Measurements from ENCODE around the gene ASXL1. TPM values are rescaled to one million over a fixed set of nuclear protein-coding genes. Genes with fewer than 3 reads are reported as not detected.

The ASXL1 gene
- total RNA-seq, 2 experiments from 2014 or later = 155 to 162 TPM

DNA sequence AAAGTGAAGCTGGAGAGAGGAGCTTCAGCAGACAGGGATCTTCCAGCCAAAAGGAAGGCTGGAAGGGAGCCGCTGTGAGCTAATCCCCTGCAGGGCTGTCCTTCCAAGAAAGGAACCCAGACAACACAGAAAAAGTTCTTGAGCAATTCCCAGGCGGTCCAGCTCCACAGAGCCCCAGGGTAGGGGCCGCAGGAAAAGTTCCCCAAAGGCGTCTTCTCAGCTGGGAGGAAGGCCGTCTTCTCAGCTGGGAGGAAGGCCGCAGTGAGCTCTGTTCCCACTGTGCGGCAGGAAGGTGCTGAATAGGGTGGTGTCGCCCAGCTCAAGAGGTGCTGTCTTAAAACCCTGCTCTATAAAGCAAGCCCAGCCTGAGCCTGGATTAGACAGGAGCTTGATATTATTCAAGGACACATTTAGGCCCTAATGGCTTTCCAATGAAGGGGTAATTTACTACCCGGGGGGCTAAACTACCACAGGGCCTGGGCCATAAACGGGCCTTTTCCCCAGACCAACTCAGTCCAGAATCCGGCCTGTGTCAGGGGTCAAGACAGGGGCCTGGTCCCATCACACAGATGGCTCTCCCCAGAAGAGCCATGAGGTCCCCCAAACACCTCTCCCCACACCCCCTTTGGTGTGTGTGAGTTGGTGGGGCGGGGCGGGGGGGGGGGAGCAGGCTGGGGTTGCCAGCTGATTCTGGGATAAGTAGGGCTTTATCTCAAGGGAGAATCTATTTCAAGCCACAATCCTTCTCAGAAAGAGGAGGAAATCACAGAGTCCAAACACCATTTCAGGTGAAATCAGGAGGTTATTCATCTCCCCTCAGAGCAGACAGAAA lies 123.4 kb downstream of the ASXL1 start:
- Mint-ChIP-seq H3K36me3 (ENCODE audit: low read depth) (peaks cover 2% of the 10 kb centered on the region), H3K9me3 (no peaks in the 10 kb centered on the region), H3K4me1 (ENCODE audit: low read depth) (peaks cover 63% of the 10 kb centered on the region), H3K27ac (no peak overlapping the region), H3K27me3 (ENCODE audit: low read depth) (no peaks in the 10 kb centered on the region), H3K4me3 (peak overlapping the region; percentile 79)
- CTCF ChIA-PET = interaction anchor here (2.4 kb wide), 1 partner anchor 41 kb away, joined by 14 read pairs; no protein-coding TSS in a partner anchor
- DNase-seq = no peak
- intact Hi-C loops (cut with micrococcal nuclease) = loop anchor here (10.0 kb wide), 1 partner anchor 447 kb away; no protein-coding TSS in a partner anchor

DNA sequence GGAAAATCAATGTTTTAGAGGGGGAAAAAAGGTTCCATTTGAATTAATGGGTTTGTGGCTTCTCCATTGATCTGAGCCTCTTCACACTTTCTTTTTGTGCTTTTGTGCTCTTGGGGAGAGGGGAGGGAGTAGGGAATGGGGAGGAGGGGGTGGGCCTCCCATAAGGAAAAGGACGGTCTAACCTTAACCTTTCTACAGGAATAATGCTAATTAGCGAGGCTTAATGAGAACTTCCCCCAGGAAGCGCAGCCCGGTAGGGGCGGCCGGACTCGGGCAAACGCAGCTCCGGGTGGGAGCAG lies 124.0 kb downstream of the ASXL1 start:
- CTCF ChIA-PET = no interaction called here
- Mint-ChIP-seq H3K36me3 (ENCODE audit: low read depth) (peaks cover 2% of the 10 kb centered on the region), H3K4me1 (ENCODE audit: low read depth) (peaks cover 60% of the 10 kb centered on the region), H3K27ac (no peak overlapping the region), H3K4me3 (peak overlapping the region; percentile 79), H3K9me3 (no peaks in the 10 kb centered on the region), H3K27me3 (ENCODE audit: low read depth) (no peaks in the 10 kb centered on the region)
- no peak for DNase-seq
- intact Hi-C loops (cut with micrococcal nuclease) = loop anchor here (10.0 kb wide), 1 partner anchor 447 kb away; no protein-coding TSS in a partner anchor

GRCh38 chr20:32482442-32483261 lies 124.5 kb downstream of the ASXL1 start:
- CTCF ChIA-PET = interaction anchor here (5.4 kb wide), 1 partner anchor 27 kb away, joined by 19 read pairs; no protein-coding TSS in a partner anchor
- Mint-ChIP-seq H3K36me3 (ENCODE audit: low read depth) (peaks cover 2% of the 10 kb centered on the region), H3K27me3 (ENCODE audit: low read depth) (no peaks in the 10 kb centered on the region), H3K9me3 (no peaks in the 10 kb centered on the region), H3K4me1 (ENCODE audit: low read depth) (peaks cover 57% of the 10 kb centered on the region), H3K4me3 (peak overlapping the region; percentile 79), H3K27ac (no peak overlapping the region)
- intact Hi-C loops (cut with micrococcal nuclease) = loop anchor here (10.0 kb wide), 1 partner anchor 448 kb away; no protein-coding TSS in a partner anchor
- peak; percentile 63 for DNase-seq

GRCh38 chr20:32483351-32484224 lies 125.5 kb downstream of the ASXL1 start:
- no peaks in the 10 kb centered on the region for H3K27me3 Mint-ChIP-seq (ENCODE audit: low read depth)
- peaks cover 5% of the 10 kb centered on the region for H3K9me3 Mint-ChIP-seq
- peak overlapping the region; percentile 13 for H3K27ac Mint-ChIP-seq
- H3K4me1 Mint-ChIP-seq (ENCODE audit: low read depth) = peaks cover 50% of the 10 kb centered on the region
- H3K4me3 Mint-ChIP-seq = peak overlapping the region; percentile 74
- CTCF ChIA-PET = interaction anchor here (0.7 to 5.4 kb wide), 3 partner anchors 26 to 442 kb away, joined by 4 to 19 read pairs (median 5); no protein-coding TSS in a partner anchor
- intact Hi-C loops (cut with micrococcal nuclease) = loop anchor here (2.0 to 10.0 kb wide), 2 partner anchors 55 to 449 kb away; no protein-coding TSS in a partner anchor
- peak; percentile 70 for DNase-seq
- H3K36me3 Mint-ChIP-seq (ENCODE audit: low read depth) = peaks cover 2% of the 10 kb centered on the region

GRCh38 chr20:32484225-32484957 lies 126.3 kb downstream of the ASXL1 start:
- Mint-ChIP-seq H3K4me3 (peak overlapping the region; percentile 84), H3K36me3 (ENCODE audit: low read depth) (peaks cover 2% of the 10 kb centered on the region), H3K4me1 (ENCODE audit: low read depth) (peaks cover 45% of the 10 kb centered on the region), H3K9me3 (peaks cover 5% of the 10 kb centered on the region), H3K27me3 (ENCODE audit: low read depth) (no peaks in the 10 kb centered on the region), H3K27ac (peak overlapping the region; percentile 50)
- intact Hi-C loops (cut with micrococcal nuclease) = loop anchor here (2.0 to 10.0 kb wide), 2 partner anchors 54 to 450 kb away; no protein-coding TSS in a partner anchor
- CTCF ChIA-PET = interaction anchor here (0.7 to 5.4 kb wide), 4 partner anchors 25 to 661 kb away, joined by 3 to 19 read pairs (median 4); no protein-coding TSS in a partner anchor
- peak; percentile 43 for DNase-seq

- Mint-ChIP-seq H3K4me1 (ENCODE audit: low read depth) (peaks cover 39% of the 10 kb centered on the region), H3K36me3 (ENCODE audit: low read depth) (peaks cover 2% of the 10 kb centered on the region), H3K9me3 (peaks cover 5% of the 10 kb centered on the region), H3K27me3 (ENCODE audit: low read depth) (no peaks in the 10 kb centered on the region), H3K27ac (peak overlapping the region; percentile 93), H3K4me3 (peak overlapping the region; percentile 84)
- peak; percentile 95 for DNase-seq
- intact Hi-C loops (cut with micrococcal nuclease) = loop anchor here (1.0 to 10.0 kb wide), 8 partner anchors 24 to 450 kb away; no protein-coding TSS in a partner anchor
- CTCF ChIA-PET = interaction anchor here (0.7 to 5.4 kb wide), 7 partner anchors 9 to 662 kb away, joined by 3 to 19 read pairs (median 3); no protein-coding TSS in a partner anchor
Measured at GRCh38 chr20:32484958-32485769, 127.0 kb downstream of the ASXL1 start.

DNA sequence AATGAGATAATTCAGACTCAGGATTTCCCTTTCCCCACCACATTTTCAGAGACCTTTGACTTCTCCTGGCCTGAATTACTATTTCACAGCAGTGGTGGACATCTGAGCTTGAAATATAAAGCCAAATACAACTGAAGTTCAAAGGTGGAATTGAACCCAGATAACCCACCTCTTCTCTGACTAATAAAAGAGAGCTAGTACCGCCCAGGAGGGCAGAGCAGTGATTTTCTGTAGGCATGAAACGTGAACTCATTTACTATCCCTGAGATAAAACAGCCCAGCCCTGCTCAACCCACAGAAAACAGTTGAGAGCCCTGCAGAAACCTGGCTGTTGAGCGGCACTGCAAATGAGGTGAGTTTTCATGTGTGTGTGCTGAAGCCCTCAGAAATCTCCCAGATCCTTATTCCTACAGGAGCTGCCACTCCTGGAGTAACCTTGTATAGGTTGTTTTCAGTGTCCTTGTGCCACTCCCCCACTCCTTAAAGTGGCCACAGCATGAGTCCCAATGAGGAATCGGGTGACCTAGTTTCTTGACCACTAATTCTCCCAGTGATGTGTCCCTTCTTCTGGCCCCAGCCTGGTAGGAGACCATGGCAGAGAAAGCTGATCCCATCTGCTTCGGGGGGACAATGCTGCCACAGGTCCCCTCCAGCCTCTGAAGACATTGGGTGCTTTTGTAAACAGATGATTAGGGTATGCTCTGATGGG lies 127.8 kb downstream of the ASXL1 start:
- Mint-ChIP-seq H3K4me3 (no peak overlapping the region), H3K27me3 (ENCODE audit: low read depth) (no peaks in the 10 kb centered on the region), H3K36me3 (ENCODE audit: low read depth) (peaks cover 2% of the 10 kb centered on the region), H3K9me3 (peaks cover 5% of the 10 kb centered on the region), H3K27ac (peak overlapping the region; percentile 93), H3K4me1 (ENCODE audit: low read depth) (peaks cover 37% of the 10 kb centered on the region)
- CTCF ChIA-PET = interaction anchor here (0.8 to 5.4 kb wide), 6 partner anchors 10 to 165 kb away, joined by 3 to 19 read pairs (median 4); no protein-coding TSS in a partner anchor
- intact Hi-C loops (cut with micrococcal nuclease) = loop anchor here (1.0 to 10.0 kb wide), 8 partner anchors 23 to 451 kb away; no protein-coding TSS in a partner anchor
- DNase-seq = peak; percentile 41

DNA sequence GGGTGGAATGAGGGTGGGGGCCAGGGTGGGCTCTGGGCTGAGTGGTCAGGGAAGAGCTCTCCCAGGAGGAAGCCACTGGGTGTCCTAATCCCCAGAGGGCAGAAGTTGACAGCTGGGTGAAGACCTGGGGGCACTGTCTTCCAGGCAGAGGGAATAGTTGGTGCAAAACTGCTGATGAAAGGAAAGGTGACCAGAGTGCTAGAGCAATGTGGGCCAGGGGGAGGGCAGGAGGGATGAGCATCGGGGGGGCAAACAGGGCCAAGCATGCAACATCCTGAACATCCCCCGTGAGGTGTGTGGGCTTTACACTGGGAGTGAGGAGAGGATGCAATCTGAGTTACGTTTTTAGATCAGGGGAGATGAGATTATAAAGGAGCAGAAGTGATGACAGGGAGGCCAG lies 129.2 kb downstream of the ASXL1 start:
- Mint-ChIP-seq H3K4me3 (no peak overlapping the region), H3K36me3 (ENCODE audit: low read depth) (peaks cover 2% of the 10 kb centered on the region), H3K4me1 (ENCODE audit: low read depth) (peaks cover 35% of the 10 kb centered on the region), H3K27ac (peak overlapping the region; percentile 11), H3K27me3 (ENCODE audit: low read depth) (no peaks in the 10 kb centered on the region), H3K9me3 (peaks cover 5% of the 10 kb centered on the region)
- CTCF ChIA-PET = interaction anchor here (1.3 to 5.4 kb wide), 2 partner anchors 10 to 22 kb away, joined by 6 to 19 read pairs; no protein-coding TSS in a partner anchor
- intact Hi-C loops (cut with micrococcal nuclease) = loop anchor here (10.0 kb wide), 1 partner anchor 453 kb away; no protein-coding TSS in a partner anchor
- no peak for DNase-seq

- H3K4me1 Mint-ChIP-seq (ENCODE audit: low read depth) = peaks cover 34% of the 10 kb centered on the region
- intact Hi-C loops (cut with micrococcal nuclease) = loop anchor here (10.0 kb wide), 1 partner anchor 453 kb away; no protein-coding TSS in a partner anchor
- peak overlapping the region; percentile 3 for H3K27ac Mint-ChIP-seq
- DNase-seq = no peak
- H3K9me3 Mint-ChIP-seq = peaks cover 5% of the 10 kb centered on the region
- no peaks in the 10 kb centered on the region for H3K27me3 Mint-ChIP-seq (ENCODE audit: low read depth)
- peaks cover 2% of the 10 kb centered on the region for H3K36me3 Mint-ChIP-seq (ENCODE audit: low read depth)
- CTCF ChIA-PET = interaction anchor here (0.7 to 5.4 kb wide), 3 partner anchors 9 to 37 kb away, joined by 3 to 19 read pairs (median 6); no protein-coding TSS in a partner anchor
- H3K4me3 Mint-ChIP-seq = no peak overlapping the region
Measured at GRCh38 chr20:32488066-32488838, 130.1 kb downstream of the ASXL1 start.

All from activated naive CD4-positive, alpha-beta T cell treated with anti-CD3 and anti-CD28 coated beads for 36 hours (primary cell).